Astrocyte (in vitro differentiated cells and primary cell): ENCODE data around the gene PLA2G12A.

Source experiments
- EZH2 ChIP-seq: IDR thresholded peaks from 2 replicates; pipeline ENCODE4 v1.6.1; 2012; ENCODE audit warnings: mild to moderate bottlenecking, low read length, inconsistent platforms; ENCODE audit not compliant: insufficient read depth
- TF ChIP-seq, protein P1 (sequence below): IDR thresholded peaks from 2 replicates; pipeline ENCODE4 v1.5.1; 2011; ENCODE audit warnings: low read depth, mild to moderate bottlenecking, inconsistent platforms, low read length, moderate library complexity; ENCODE audit not compliant: insufficient read depth

DNA sequence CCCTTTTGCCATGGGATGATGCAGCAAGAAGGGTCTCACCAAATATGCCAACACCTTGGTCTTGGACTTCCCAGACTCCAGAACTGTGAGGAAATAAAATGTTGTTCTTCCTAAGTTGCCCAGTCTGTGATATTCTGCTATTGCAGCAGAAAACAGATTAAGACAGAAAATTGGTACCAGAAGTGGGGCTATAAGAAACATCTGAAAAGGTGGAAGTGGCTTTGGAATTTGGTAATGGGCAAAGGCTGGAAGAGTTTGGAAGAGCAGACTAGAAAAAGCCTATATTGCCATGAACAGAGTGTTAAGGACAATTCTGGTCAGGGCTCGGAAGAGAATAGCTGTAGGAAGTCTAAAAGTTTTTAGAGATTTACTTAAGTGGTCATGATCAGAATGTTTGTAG is 54.0 kb downstream of the PLA2G12A start:
- TF ChIP-seq, protein P1, sequence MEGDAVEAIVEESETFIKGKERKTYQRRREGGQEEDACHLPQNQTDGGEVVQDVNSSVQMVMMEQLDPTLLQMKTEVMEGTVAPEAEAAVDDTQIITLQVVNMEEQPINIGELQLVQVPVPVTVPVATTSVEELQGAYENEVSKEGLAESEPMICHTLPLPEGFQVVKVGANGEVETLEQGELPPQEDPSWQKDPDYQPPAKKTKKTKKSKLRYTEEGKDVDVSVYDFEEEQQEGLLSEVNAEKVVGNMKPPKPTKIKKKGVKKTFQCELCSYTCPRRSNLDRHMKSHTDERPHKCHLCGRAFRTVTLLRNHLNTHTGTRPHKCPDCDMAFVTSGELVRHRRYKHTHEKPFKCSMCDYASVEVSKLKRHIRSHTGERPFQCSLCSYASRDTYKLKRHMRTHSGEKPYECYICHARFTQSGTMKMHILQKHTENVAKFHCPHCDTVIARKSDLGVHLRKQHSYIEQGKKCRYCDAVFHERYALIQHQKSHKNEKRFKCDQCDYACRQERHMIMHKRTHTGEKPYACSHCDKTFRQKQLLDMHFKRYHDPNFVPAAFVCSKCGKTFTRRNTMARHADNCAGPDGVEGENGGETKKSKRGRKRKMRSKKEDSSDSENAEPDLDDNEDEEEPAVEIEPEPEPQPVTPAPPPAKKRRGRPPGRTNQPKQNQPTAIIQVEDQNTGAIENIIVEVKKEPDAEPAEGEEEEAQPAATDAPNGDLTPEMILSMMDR, result no peak
- no peak for TF ChIP-seq EZH2
